Measurements from ENCODE around the gene FRMD4A.

DNA sequence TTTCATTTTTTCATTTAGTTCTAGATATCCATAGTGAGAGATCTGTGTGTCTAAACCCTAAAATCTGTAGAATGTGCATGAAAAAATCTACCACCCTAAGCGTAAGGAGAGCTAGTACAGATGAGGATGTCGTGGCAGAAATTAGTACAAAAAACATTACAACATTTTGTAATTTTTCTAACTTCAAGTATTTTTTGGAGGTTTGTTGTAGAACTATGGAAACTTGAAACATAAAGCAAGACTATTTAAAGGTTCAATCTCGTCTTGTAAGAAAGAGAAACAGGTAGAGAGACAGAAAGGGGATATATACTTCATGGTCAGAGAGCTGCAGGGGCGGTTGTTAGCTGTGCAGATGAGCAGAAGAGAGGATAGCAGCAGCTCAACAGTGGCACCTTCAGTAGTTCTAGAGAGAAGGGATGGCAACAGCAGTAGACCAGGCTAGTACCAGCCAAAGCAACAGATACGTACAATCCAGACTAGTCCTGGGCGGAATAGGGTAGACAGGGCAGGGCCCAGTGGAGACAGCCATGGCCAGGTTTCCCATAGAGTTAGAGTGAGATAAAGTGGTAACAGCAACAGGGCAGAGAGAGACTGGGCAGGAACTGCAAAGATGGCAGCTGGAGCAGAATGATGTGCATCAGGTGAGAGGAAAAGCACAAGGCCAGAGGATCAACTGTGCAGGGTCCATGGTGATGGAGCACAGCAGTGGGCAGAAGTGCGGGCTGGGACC lies 145.2 kb downstream of the FRMD4A start:
- TF ChIP-seq, protein P1, sequence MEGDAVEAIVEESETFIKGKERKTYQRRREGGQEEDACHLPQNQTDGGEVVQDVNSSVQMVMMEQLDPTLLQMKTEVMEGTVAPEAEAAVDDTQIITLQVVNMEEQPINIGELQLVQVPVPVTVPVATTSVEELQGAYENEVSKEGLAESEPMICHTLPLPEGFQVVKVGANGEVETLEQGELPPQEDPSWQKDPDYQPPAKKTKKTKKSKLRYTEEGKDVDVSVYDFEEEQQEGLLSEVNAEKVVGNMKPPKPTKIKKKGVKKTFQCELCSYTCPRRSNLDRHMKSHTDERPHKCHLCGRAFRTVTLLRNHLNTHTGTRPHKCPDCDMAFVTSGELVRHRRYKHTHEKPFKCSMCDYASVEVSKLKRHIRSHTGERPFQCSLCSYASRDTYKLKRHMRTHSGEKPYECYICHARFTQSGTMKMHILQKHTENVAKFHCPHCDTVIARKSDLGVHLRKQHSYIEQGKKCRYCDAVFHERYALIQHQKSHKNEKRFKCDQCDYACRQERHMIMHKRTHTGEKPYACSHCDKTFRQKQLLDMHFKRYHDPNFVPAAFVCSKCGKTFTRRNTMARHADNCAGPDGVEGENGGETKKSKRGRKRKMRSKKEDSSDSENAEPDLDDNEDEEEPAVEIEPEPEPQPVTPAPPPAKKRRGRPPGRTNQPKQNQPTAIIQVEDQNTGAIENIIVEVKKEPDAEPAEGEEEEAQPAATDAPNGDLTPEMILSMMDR (IDR thresholded peaks at IDR 0.05; ENCODE audit: insufficient read depth, low read length) = no peak
- no peak for TF ChIP-seq GABPA (IDR thresholded peaks at IDR 0.05; ENCODE audit: low read depth)

All from HL-60 (cell line).